OCI-LY3 (cell line): ENCODE measurements around the gene CD248.

ENCODE experiments used
- CTCF ChIP-seq: fragments of 200-600, 300-600 bp; sonication (generic); IDR thresholded peaks from 2 replicates; pipeline ENCODE4 v1.5.1; 2014; ENCODE audit warnings: antibody characterized with exemption, low read length, low read depth
- EZH2phosphoT487 ChIP-seq: fragments of 200-600 bp; shearing (Covaris generic); IDR thresholded peaks from 2 replicates; pipeline ENCODE4 v1.6.1; 2018; ENCODE audit warnings: antibody characterized with exemption, mixed run types, low read depth

GRCh38 chr11:66317322-66317722 is 478 bp upstream of the CD248 start:
- TF ChIP-seq CTCF (no peak), EZH2phosphoT487 (no peak)
